ENCODE results near the gene THAP9.

DNA sequence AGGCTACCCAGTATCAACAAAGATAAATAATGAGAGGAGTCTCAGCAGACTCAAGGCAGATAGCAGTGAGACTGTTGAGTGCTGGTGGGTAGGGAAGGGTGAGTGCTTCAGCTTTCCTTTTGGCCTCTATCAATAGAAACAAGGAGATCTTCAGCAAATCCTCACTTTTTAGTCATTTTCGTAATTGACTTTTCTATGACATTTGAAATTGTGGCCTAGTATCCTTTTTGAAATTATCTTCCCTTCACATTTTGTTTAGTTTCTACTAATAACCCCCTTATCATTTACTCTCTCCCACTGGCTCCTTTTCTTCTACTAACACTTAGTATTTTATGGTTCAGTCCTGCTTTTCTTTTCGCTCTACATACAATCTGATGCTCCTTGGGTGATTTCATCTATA is 65.2 kb downstream of the THAP9 start:
- TF ChIP-seq, protein P1, sequence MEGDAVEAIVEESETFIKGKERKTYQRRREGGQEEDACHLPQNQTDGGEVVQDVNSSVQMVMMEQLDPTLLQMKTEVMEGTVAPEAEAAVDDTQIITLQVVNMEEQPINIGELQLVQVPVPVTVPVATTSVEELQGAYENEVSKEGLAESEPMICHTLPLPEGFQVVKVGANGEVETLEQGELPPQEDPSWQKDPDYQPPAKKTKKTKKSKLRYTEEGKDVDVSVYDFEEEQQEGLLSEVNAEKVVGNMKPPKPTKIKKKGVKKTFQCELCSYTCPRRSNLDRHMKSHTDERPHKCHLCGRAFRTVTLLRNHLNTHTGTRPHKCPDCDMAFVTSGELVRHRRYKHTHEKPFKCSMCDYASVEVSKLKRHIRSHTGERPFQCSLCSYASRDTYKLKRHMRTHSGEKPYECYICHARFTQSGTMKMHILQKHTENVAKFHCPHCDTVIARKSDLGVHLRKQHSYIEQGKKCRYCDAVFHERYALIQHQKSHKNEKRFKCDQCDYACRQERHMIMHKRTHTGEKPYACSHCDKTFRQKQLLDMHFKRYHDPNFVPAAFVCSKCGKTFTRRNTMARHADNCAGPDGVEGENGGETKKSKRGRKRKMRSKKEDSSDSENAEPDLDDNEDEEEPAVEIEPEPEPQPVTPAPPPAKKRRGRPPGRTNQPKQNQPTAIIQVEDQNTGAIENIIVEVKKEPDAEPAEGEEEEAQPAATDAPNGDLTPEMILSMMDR (IDR thresholded peaks at IDR 0.05): no peak
- TF ChIP-seq POLR2A (IDR thresholded peaks at IDR 0.05): no peak
- TF ChIP-seq POLR2AphosphoS5 (IDR thresholded peaks at IDR 0.05): no peak

All from sigmoid colon (tissue), 4 donors.